Activated CD4-positive, alpha-beta T cell treated with anti-CD3 and anti-CD28 coated beads, Interleukin-2, amount 50 U/mL, for 1 hour (primary cell): ENCODE data around the gene COMT.
"Not testable (repeated sequence)": the region's sequence is repeated elsewhere in the genome, so short reads cannot be mapped to it uniquely, and the experiment has no call there.

Source experiments
- DNase-seq: peaks from one replicate; pipeline ENCODE4 v3.0.0-alpha.2; 2020

Gene COMT

GRCh38 chr22:19929586-19930550 is 11.7 kb upstream of the COMT start:
- DNase-seq: no peak

GRCh38 chr22:19930551-19931486 is 10.8 kb upstream of the COMT start:
- no peak for DNase-seq

- DNase-seq: no peak
Measured at GRCh38 chr22:19931514-19931913, 10.1 kb upstream of the COMT start.

- no peak for DNase-seq
Measured at GRCh38 chr22:19932367-19933206, 9.0 kb upstream of the COMT start.

- no peak for DNase-seq
Measured at GRCh38 chr22:19933341-19934241, 8.0 kb upstream of the COMT start.

GRCh38 chr22:19935123-19935718 is 6.4 kb upstream of the COMT start:
- DNase-seq: not testable (repeated sequence)

- no peak for DNase-seq
Measured at GRCh38 chr22:19936513-19936912, 5.1 kb upstream of the COMT start.

GRCh38 chr22:19937616-19938473 is 3.7 kb upstream of the COMT start:
- no peak for DNase-seq

GRCh38 chr22:19940536-19941364 is 822 bp upstream of the COMT start:
- DNase-seq: no peak

GRCh38 chr22:19942157-19943081 is 847 bp downstream of the COMT start:
- DNase-seq: no peak

- no peak for DNase-seq
Measured at GRCh38 chr22:19943082-19944026, 1.8 kb downstream of the COMT start.

GRCh38 chr22:19948057-19948760 is 6.6 kb downstream of the COMT start:
- DNase-seq: no peak

- DNase-seq: no peak
Measured at GRCh38 chr22:19951346-19951745, 9.8 kb downstream of the COMT start.

GRCh38 chr22:19955241-19956128 is 13.9 kb downstream of the COMT start:
- no peak for DNase-seq

GRCh38 chr22:19957445-19957844 is 15.9 kb downstream of the COMT start:
- DNase-seq: no peak
